8988T (cell line): Measurements from ENCODE around the gene SCARB1.
A peak's percentile ranks its signal among the peaks of the same experiment; 100 is the strongest.

Experiments used
- DNase-seq: peaks from one replicate; pipeline ENCODE4 v3.0.0; 2011

The SCARB1 gene

GRCh38 chr12:124740691-124741137 lies 123.0 kb downstream of the SCARB1 start:
- peak; percentile 93 for DNase-seq

DNA sequence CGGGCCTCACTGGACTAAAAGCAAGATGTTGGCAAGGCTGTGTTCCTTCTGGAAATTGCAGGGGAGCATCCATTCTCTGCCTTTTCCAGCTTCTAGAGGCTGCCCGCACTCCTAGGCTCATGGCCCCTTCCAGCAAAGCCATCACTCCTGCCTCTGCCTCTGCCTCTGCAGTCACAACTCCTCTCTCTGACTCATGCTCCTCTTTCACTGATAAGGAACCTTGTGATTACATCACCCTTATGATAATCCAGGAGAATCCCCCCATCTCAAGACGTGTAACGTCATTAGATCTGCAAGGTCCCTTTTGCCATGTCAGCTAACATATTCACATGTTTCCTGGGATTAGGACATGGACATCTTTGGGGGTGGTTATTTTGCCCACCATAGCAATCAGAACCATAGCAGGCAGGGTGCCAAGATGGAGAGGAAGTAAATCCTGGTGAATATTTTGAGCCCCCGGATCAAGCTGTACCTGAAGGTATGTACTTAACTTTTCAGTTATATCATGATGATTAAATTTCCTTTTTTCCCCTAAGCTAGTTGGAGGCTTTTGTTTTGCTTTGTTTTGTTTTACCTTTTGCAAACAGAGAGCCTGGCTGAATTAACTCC lies 123.6 kb downstream of the SCARB1 start:
- DNase-seq = no peak

- DNase-seq = no peak
These were observed 124.8 kb downstream of the SCARB1 start for GRCh38 chr12:124738636-124739467.

DNA sequence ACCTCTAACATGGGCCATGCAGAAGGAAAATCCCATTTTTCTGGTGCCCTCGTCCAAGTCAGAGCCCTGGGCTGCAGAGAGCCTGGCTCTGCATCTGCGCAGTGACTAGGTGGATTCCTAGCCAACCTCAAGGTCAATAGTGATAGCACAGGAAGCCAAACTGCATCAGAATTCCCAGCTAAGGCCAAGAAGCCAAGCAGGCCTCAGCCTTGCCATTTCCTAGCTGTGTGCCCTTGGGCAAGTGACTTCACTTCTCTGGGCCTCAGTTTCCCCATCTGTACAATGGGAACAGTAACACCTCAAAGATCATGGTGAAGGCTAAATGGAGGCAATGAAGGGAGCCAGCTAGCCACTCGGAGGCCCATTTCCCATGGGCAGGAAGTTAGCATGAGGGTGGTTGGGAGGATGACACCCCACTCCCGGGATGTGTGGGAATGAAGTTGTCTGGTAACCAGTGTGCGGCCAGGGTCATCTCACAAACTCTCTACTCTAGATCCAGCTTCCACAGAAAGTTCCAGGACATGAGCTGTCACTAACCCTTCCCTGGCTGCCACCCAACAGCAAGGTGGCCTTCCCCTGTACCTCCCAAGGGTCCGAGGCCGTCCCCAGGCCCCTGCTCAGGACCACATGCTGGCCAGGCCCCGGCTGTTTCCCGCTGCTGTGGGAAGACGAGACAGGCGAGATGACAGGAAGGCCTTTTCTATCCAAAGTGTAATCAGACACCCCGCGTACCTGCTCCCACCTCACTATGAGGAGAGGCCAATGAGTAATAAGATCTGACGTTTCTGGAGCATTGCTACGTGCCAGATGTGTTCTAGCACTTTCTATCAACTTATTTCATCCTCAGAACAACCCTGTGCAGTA lies 125.7 kb downstream of the SCARB1 start:
- no peak for DNase-seq

DNA sequence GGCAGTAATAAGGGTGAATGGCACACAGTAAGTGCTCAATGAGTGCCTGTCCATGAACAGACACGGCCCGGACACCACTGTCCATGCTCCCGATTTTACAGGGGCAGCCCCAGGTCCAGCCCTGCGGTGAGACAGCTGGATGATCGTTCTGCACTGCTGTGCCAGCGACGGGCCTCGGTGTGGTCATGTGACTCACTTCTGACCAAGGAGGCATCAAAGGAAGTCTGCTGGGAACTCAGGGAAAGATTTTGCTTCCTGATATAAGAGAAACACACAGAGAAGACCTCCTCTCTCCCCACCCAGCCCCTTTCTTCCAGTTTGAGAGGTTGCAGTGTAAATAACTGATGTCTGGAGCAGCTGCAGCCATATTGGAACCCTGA lies 126.6 kb downstream of the SCARB1 start:
- no peak for DNase-seq

- DNase-seq = no peak
These were observed 127.3 kb downstream of the SCARB1 start for GRCh38 chr12:124736115-124737039.

DNA sequence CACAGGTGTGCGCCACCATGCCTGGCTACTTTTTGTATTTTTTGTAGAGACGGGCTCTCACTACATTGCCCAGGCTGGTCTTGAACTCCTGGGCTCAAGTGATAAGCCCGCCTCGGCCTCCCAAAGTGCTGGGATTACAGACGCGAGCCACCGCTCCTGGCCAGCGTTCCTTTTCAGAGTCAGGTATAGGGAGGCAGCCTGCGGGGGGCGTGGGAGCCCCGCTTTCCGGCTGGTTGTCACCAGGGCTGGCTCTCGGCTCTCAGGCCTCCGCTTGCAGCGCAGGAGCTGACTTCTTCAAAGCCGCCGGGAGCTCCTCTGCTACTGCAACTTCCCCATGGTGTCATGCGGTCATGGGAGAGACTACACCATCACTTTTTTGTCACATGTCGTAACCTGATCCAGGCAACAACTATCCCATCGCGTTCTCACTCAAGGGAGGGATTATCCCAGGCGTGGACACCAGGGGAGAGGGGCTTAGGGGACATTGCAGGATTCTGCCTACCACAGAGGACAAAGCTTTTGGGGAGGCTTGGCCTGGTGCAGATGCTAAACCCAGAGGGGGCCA lies 129.4 kb downstream of the SCARB1 start:
- DNase-seq = no peak

- DNase-seq = no peak
These were observed 130.6 kb downstream of the SCARB1 start for GRCh38 chr12:124733086-124733485.

- DNase-seq = no peak
These were observed 131.2 kb downstream of the SCARB1 start for GRCh38 chr12:124732275-124733075.

GRCh38 chr12:124731869-124732268 lies 131.8 kb downstream of the SCARB1 start:
- DNase-seq = no peak

DNA sequence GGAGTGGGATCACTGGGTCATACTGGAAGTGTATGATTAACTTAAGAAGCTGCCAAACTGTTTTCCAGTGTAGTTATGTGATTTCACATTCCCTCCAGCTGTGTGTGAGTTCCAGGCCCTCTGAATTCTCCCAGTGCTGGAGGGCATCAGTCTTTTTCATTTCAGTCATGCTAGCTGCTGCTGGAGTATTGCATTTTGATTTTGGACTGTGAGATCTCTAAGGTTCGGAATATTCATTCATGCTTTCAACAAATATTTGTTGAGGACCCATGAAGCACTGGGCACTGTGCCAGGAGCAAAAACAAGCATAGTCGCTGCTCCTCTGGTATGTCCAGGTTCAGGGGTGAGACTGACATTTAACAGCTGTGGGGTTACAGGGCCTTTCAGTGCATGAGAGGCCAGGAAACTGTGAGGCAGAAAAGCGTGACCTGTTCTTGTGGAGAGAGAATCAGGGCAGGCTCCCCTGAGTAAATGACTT lies 133.2 kb downstream of the SCARB1 start:
- DNase-seq = no peak

DNA sequence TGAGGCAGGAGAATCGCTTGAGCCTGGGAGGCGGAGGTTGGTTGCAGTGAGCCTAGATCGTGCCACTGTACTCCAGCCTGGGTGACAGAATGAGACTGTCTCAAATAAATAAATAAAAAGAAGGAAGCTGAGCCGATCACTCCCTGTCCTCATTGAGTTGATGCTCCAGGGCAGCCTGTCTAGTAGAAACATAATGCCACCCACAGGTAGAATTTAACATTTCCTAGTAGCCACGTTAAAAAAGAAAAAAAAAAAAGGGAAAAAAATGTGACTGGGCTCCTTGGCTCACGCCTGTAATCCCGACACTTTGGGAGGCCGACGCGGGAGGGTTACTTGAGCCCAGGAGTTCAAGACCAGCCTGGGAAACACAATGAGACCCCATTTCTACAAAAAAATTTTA lies 135.7 kb downstream of the SCARB1 start:
- DNase-seq = no peak

DNA sequence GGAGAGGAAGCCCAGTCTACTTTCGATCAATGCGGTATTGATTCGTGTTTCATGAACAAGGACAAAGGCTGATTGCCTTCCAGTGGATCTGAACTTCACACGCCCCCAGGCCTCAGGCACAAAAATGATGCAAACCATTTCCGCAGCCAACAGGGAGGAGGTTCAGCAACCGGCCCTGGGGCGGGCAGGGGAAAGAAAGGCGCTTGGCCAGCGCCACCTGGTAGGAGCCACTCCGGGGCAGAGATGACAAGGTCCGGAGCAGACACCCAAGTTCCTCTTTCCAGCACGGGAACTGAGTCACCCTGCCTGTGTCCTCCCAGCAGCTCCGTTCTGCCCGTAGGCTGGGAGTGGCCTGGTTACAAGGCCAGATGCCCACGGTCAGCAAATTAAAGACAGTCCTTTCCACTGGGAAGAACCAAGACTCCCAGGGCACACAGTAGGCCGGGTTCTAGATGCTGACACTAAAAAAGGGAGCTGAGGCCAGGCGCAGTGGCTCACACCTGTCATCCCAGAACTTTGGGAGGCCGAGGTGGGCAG lies 136.3 kb downstream of the SCARB1 start:
- DNase-seq = peak; percentile 65
